ENCODE data around the gene SLC39A12. TPM values are rescaled to one million over a fixed set of nuclear protein-coding genes. Genes with fewer than 3 reads are reported as not detected.

SLC39A12 gene
- polyA plus RNA-seq, 1 experiment: not detected

GRCh38 chr10:17980846-17981565, 29.3 kb downstream of the SLC39A12 start:
- TF ChIP-seq CTCF (IDR thresholded peaks at IDR 0.05; ENCODE audit: low read depth, low read length): no peak
- H3K4me3 ChIP-seq (ENCODE audit: low read depth, low read length): no peak overlapping the region
- DNase-seq (ENCODE audit: low read depth, low spot score): no peak
- no peaks in the 10 kb centered on the region for H3K9me3 ChIP-seq (ENCODE audit: control insufficient read depth, insufficient read depth, low read length)
- POLR2A ChIA-PET: no interaction called here
- no peaks in the 10 kb centered on the region for H3K27me3 ChIP-seq (ENCODE audit: control insufficient read depth, insufficient read depth, low read length)
- H3K27ac ChIP-seq (ENCODE audit: low read depth, low read length): peak overlapping the region; percentile 69
- CTCF ChIA-PET: interaction anchor here (0.9 to 2.4 kb wide), 3 partner anchors 10 to 236 kb away, joined by 3 to 10 read pairs (median 4); no protein-coding TSS in a partner anchor

GRCh38 chr10:17981766-17982380, 30.2 kb downstream of the SLC39A12 start:
- Histone ChIP-seq H3K27me3 (ENCODE audit: control insufficient read depth, insufficient read depth, low read length) (no peaks in the 10 kb centered on the region), H3K4me3 (ENCODE audit: low read depth, low read length) (no peak overlapping the region), H3K27ac (ENCODE audit: low read depth, low read length) (peak overlapping the region; percentile 69), H3K9me3 (ENCODE audit: control insufficient read depth, insufficient read depth, low read length) (peaks cover 7% of the 10 kb centered on the region)
- ChIA-PET POLR2A (no interaction called here), CTCF (interaction anchor here (1.2 to 2.4 kb wide), 3 partner anchors 71 to 235 kb away, joined by 3 to 10 read pairs (median 5); no protein-coding TSS in a partner anchor)
- DNase-seq (ENCODE audit: low read depth, low spot score): peak; percentile 70
- TF ChIP-seq CTCF (IDR thresholded peaks at IDR 0.05; ENCODE audit: low read depth, low read length): no peak

GRCh38 chr10:17984056-17984455, 32.3 kb downstream of the SLC39A12 start:
- ChIA-PET POLR2A (no interaction called here), CTCF (interaction anchor here (0.5 kb wide), 1 partner anchor 210 kb away, joined by 3 read pairs; no protein-coding TSS in a partner anchor)
- Histone ChIP-seq H3K9me3 (ENCODE audit: control insufficient read depth, insufficient read depth, low read length) (peaks cover 8% of the 10 kb centered on the region), H3K27ac (ENCODE audit: low read depth, low read length) (no peak overlapping the region), H3K4me3 (ENCODE audit: low read depth, low read length) (no peak overlapping the region), H3K27me3 (ENCODE audit: control insufficient read depth, insufficient read depth, low read length) (no peaks in the 10 kb centered on the region)
- no peak for DNase-seq (ENCODE audit: low read depth, low spot score)
- TF ChIP-seq CTCF (IDR thresholded peaks at IDR 0.05; ENCODE audit: low read depth, low read length): no peak

GRCh38 chr10:17984563-17984962, 32.8 kb downstream of the SLC39A12 start:
- CTCF ChIA-PET: no interaction called here
- no peak for DNase-seq (ENCODE audit: low read depth, low spot score)
- POLR2A ChIA-PET: no interaction called here
- Histone ChIP-seq H3K4me3 (ENCODE audit: low read depth, low read length) (no peak overlapping the region), H3K9me3 (ENCODE audit: control insufficient read depth, insufficient read depth, low read length) (peaks cover 8% of the 10 kb centered on the region), H3K27ac (ENCODE audit: low read depth, low read length) (no peak overlapping the region), H3K27me3 (ENCODE audit: control insufficient read depth, insufficient read depth, low read length) (no peaks in the 10 kb centered on the region)
- no peak for TF ChIP-seq CTCF (IDR thresholded peaks at IDR 0.05; ENCODE audit: low read depth, low read length)

Data from AG04450 (cell line).